SU-DHL-6 (cell line): Measurements from ENCODE around the gene SDR42E1.

Source experiments
- H2AFZ ChIP-seq: fragments of 200-600 bp; sonication (generic); 2 replicates; pipeline ENCODE4 v1.6.1; 2014; ENCODE audit warnings: low read depth, mild to moderate bottlenecking, moderate library complexity, mixed read lengths, antibody characterized with exemption, low read length; ENCODE audit not compliant: severe bottlenecking
- H3F3A ChIP-seq: fragments of 200-600 bp; shearing (Covaris generic); 2 replicates; pipeline ENCODE4 v1.6.0; 2016; ENCODE audit warnings: antibody characterized with exemption, mild to moderate bottlenecking; ENCODE audit not compliant: insufficient read depth
- H3K27ac ChIP-seq: fragments of 200-600 bp; sonication (generic); 2 replicates; pipeline ENCODE4 v1.5.1; 2016; ENCODE audit warnings: low read depth, mild to moderate bottlenecking, low read length, moderate library complexity, mixed read lengths
- H3K27me3 ChIP-seq: fragments of 200-600 bp; sonication (generic), shearing (Covaris generic); 2 replicates; pipeline ENCODE4 v1.6.0; 2014; ENCODE audit warnings: mild to moderate bottlenecking, low read length
- H3K36me3 ChIP-seq: fragments of 200-600 bp; sonication (generic); 2 replicates; pipeline ENCODE4 v1.6.1; 2014; ENCODE audit warnings: mild to moderate bottlenecking, low read length, mixed read lengths
- H3K4me2 ChIP-seq: fragments of 300-600, 200-600 bp; shearing (Covaris generic), sonication (generic); 2 replicates; pipeline ENCODE4 v1.6.0; 2014; ENCODE audit warnings: low read length, low read depth, mild to moderate bottlenecking; ENCODE audit not compliant: poor library complexity, severe bottlenecking
- H3K4me3 ChIP-seq: fragments of 200-600 bp; sonication (generic); 2 replicates; pipeline ENCODE4 v1.5.1; 2014; ENCODE audit warnings: antibody characterized with exemption, low read length, mild to moderate bottlenecking, mixed read lengths; ENCODE audit not compliant: insufficient read depth, poor library complexity, severe bottlenecking
- H3K79me2 ChIP-seq: fragments of 200-600 bp; sonication (generic); 2 replicates; pipeline ENCODE4 v1.6.1; 2014; ENCODE audit warnings: mild to moderate bottlenecking, low read length, moderate library complexity; ENCODE audit not compliant: insufficient read depth
- H3K9ac ChIP-seq: fragments of 200-600 bp; sonication (generic); 2 replicates; pipeline ENCODE4 v1.7.0; 2014; ENCODE audit warnings: mild to moderate bottlenecking, low read length
- H3K9me2 ChIP-seq: fragments of 200-600 bp; sonication (generic); replicated peaks from 2 replicates; pipeline ENCODE4 v1.6.1; 2014; ENCODE audit warnings: low read length; ENCODE audit not compliant: insufficient read depth
- H3K9me3 ChIP-seq: fragments of 200-600 bp; sonication (generic); 2 replicates; pipeline ENCODE4 v1.6.1; 2014; ENCODE audit warnings: low read length, mixed read lengths; ENCODE audit not compliant: insufficient read depth
- H4K20me1 ChIP-seq: fragments of 200-600 bp; sonication (generic); 2 replicates; pipeline ENCODE4 v1.6.1; 2014; ENCODE audit warnings: low read depth, mild to moderate bottlenecking, antibody characterized with exemption, low read length, moderate library complexity, mixed read lengths
- EZH2phosphoT487 ChIP-seq: fragments of 200-600 bp; sonication (generic), shearing (Covaris generic); conservative IDR thresholded peaks from 2 replicates; pipeline ENCODE4 v1.6.1; 2018; ENCODE audit warnings: mild to moderate bottlenecking, antibody characterized with exemption, low read length, moderate library complexity, mixed read lengths
- TF ChIP-seq, protein P1 (sequence below): fragments of 200-600 bp; sonication (generic); IDR thresholded peaks from one replicate; pipeline ENCODE4 v1.5.1; 2017; ENCODE audit warnings: antibody characterized with exemption, mild to moderate bottlenecking, low read length, moderate library complexity; ENCODE audit not compliant: insufficient read depth, poor library complexity, severe bottlenecking

Gene SDR42E1

DNA sequence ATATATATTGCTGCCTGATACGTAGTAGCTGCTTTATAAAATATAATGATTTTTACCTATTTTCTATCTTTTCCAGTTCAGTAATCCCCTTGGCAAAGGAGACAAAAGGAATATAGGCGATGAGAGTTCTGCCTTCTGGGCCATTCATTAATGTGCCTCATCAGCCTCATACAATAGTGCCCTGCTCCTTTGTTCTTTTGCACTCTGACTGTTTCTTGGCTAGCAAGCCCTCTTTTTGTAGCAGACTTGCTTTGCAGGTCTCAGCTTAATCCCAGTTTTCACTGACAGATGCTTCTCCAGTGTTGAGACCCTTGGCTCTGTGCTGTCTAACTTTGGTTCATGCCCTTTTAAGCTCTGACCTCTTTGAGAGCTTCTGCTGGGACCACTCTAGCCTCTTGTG lies 34.2 kb upstream of the SDR42E1 start:
- Histone ChIP-seq H3F3A (no peaks in the 10 kb centered on the region), H2AFZ (no peak overlapping the region), H4K20me1 (no peaks in the 10 kb centered on the region), H3K9me2 (no peaks in the 10 kb centered on the region), H3K9me3 (no peaks in the 10 kb centered on the region), H3K36me3 (no peaks in the 10 kb centered on the region), H3K4me3 (no peak overlapping the region), H3K27me3 (no peaks in the 10 kb centered on the region), H3K9ac (no peak overlapping the region), H3K79me2 (no peaks in the 10 kb centered on the region), H3K4me2 (no peak overlapping the region), H3K27ac (no peak overlapping the region)
- no peak for TF ChIP-seq EZH2phosphoT487
- TF ChIP-seq, protein P1, sequence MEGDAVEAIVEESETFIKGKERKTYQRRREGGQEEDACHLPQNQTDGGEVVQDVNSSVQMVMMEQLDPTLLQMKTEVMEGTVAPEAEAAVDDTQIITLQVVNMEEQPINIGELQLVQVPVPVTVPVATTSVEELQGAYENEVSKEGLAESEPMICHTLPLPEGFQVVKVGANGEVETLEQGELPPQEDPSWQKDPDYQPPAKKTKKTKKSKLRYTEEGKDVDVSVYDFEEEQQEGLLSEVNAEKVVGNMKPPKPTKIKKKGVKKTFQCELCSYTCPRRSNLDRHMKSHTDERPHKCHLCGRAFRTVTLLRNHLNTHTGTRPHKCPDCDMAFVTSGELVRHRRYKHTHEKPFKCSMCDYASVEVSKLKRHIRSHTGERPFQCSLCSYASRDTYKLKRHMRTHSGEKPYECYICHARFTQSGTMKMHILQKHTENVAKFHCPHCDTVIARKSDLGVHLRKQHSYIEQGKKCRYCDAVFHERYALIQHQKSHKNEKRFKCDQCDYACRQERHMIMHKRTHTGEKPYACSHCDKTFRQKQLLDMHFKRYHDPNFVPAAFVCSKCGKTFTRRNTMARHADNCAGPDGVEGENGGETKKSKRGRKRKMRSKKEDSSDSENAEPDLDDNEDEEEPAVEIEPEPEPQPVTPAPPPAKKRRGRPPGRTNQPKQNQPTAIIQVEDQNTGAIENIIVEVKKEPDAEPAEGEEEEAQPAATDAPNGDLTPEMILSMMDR, result no peak

DNA sequence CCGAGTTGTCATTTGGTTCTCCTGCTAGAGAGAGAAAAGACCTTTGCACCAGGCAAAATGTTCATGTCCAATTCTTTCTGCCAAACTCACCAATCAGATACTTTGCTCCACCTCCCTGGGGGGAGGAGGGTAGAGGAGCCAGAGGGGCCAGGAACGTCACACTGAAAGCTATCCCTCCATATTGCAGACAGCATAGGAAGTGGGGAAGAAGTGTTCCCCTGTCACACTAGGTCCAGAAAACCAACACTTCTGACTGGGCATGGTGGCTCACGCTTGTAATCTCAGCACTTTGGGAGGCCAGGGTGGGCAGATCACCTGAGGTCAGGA lies 33.3 kb upstream of the SDR42E1 start:
- no peaks in the 10 kb centered on the region for H4K20me1 ChIP-seq
- no peaks in the 10 kb centered on the region for H3K9me3 ChIP-seq
- H3F3A ChIP-seq, result no peaks in the 10 kb centered on the region
- TF ChIP-seq, protein P1, result no peak
- TF ChIP-seq EZH2phosphoT487, result no peak
- no peaks in the 10 kb centered on the region for H3K36me3 ChIP-seq
- H3K27me3 ChIP-seq, result no peaks in the 10 kb centered on the region
- H3K9ac ChIP-seq, result no peak overlapping the region
- no peaks in the 10 kb centered on the region for H3K79me2 ChIP-seq
- H2AFZ ChIP-seq, result no peak overlapping the region
- no peak overlapping the region for H3K27ac ChIP-seq
- no peak overlapping the region for H3K4me2 ChIP-seq
- no peak overlapping the region for H3K4me3 ChIP-seq
- no peaks in the 10 kb centered on the region for H3K9me2 ChIP-seq

GRCh38 chr16:82043680-82044584 lies 32.7 kb upstream of the SDR42E1 start:
- H2AFZ ChIP-seq, result no peak overlapping the region
- H3K4me3 ChIP-seq, result no peak overlapping the region
- H3K4me2 ChIP-seq, result no peak overlapping the region
- no peaks in the 10 kb centered on the region for H3K79me2 ChIP-seq
- H3F3A ChIP-seq, result no peaks in the 10 kb centered on the region
- no peaks in the 10 kb centered on the region for H3K27me3 ChIP-seq
- no peaks in the 10 kb centered on the region for H3K9me3 ChIP-seq
- TF ChIP-seq, protein P1, result no peak
- TF ChIP-seq EZH2phosphoT487, result no peak
- H3K27ac ChIP-seq, result no peak overlapping the region
- no peaks in the 10 kb centered on the region for H4K20me1 ChIP-seq
- H3K36me3 ChIP-seq, result no peaks in the 10 kb centered on the region
- no peaks in the 10 kb centered on the region for H3K9me2 ChIP-seq
- H3K9ac ChIP-seq, result no peak overlapping the region
